Measurements from ENCODE around the gene PSD4.

Gene PSD4

DNA sequence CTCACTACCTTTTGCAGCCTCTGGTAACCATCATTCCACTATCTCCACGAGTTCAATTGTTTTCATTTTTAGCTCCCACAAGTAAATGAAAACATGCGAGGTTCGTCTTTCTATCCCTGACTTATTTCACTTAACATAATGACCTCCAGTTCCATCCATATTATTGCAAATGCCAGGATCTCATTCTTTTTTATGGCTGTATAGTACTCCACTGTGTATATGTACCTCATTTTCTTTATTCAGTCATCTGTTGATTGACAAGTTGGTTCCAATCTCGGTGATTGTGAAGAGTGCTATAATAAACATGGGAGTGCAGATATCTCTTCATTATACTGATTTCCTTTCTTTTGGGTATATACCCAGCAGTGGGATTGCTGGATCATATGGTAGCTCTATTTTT, 29.5 kb upstream of the PSD4 start:
- no peak for DNase-seq

DNA sequence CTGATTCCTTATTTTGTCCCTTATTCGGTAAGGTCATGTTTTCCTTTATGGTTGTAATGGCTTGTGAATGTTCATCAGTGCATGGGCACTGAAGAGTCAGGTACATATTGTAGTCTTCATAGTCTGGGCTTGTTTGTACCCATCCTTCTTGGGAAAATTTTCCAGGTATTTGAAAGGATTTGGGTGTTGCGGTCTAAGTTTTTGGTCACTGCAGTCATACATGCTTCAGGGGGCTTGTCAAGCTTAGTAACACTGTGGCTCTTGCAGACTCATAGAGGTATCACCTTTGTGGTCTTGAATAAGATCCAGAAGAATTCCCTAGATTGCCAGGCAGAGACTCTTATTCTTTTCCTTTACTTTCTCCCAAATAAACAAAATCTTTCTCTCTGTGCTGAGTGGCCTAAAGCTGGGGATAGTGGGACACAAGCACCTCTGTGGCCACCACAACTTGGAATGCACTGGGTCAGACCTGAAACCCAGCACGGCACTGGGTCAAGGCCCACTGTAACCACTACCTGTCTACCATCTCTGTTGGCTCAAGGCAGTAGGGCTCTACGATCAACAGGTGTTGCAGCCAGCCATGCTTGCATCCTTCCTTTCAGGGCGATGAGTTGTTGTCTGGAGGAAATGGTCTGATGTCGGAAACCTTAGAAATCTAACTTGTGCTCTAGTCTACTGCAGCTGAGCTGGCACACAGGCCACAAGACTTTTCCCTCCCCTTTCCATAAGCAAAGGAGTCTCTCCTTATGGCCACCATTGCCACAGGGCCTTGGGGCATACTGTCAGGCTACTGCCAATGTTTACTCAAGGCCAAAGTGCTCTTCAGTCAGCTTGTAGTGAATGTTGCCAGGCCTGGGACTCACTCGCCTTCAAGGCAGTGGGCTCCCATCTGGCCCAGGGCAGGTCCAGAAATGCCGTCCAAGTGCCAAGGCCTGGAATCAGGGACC, 24.9 kb upstream of the PSD4 start:
- no peak for DNase-seq

DNA sequence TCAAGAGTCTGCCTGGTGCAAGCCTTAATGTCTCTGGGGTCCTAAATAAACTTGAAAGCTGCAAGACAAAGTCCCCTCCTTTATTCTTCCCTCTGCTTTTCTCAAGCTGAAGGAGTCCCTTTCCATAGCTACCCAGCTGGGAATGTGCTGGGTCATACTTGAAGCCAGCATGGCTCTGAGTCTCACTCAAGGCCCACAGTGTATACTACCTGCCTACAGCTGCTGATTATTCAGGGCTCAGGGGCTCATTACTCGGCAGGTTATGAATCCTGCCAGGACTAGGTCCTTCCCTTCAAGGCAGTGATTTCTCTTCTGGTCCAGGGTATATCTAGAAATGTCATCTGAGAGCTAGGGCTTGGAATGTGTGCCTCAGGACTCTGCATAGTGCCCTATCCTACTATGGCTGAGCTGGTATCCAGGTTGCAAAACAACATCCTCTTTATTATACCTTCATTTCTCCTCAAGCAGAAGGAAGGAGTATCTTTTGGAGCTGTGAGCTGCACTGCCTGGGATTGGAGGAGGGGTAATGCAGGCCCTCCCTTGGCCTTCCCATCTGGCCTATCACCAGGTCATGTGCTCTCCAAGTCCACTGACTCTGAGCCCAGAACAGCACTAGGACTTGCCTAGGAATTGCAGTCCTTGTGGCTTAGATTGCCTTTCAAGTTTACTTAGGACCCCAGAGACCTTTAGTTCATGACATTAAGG, 24.1 kb upstream of the PSD4 start:
- DNase-seq: no peak

DNA sequence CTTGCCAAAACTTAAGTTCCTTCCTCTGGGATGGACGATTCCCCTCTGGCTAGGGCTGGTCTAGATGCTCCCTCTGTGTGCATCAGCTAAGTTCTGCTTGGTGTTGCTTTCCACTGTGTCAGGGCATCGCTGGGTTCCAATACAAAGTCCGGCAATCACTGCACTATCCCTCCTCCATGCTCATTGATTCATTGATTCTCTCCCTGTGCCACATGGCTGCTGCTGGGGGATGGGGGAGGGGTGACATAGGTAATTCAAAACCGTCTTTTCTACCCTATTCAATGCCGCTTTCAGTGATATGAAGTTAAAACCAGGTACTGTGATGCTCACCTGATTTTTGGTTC, 23.5 kb upstream of the PSD4 start:
- DNase-seq: no peak

DNA sequence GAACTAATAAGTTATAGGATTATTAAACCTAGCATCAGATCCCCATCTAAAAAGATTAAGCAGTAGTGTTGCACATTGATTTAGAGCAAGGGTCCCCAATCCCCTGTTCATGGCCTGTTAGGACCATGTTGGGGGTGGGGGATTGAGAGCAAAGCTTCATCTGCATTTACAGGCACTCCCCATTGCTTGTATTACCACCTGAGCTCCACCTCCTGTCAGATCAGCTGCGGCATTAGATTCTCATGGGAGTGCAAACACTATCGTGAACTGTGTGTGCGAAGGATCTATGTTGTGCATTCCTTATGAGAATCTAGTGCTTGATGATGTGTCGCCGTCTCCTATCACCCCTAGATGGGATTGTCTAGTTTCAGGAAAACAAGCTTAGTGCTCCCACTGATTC, 18.4 kb upstream of the PSD4 start:
- DNase-seq: no peak

DNA sequence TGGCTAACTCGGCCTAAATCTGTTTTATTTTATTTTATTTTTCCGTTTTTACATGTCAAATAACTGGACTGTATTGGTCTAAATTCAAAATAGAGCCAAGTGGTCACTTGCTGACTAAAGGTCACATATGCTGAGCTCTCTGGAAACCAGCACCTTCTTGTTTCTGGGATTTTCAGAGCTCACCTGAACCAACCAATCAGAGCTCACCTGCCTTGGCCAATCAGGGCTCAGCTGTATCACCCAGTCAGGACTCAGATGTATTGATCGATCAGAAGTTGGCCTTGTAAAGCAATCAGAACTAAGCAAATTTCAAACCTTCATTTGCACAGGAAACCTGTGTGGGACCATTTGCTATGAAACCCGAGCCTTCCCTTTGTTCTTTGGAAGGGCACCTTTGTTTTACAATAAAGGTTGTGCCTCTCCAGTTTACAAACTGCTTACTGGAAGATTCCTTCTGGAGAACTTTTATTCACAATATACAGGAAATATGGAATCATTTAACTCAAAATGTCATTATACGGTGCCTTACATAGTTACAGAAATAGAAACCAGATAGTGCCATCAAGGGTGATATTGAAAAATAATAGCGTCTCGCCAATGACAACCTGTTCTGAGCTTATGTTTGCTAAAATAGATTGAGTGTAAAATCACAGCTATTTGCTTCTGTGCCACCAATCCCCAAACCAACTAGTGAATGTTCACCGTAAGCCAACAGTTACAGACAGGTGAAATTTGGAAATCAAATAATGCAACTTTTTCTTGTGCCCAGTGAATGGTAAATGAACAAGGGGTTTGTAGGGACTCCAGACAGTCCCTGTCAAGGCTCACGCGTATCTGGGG, 17.3 kb upstream of the PSD4 start:
- no peak for DNase-seq

DNA sequence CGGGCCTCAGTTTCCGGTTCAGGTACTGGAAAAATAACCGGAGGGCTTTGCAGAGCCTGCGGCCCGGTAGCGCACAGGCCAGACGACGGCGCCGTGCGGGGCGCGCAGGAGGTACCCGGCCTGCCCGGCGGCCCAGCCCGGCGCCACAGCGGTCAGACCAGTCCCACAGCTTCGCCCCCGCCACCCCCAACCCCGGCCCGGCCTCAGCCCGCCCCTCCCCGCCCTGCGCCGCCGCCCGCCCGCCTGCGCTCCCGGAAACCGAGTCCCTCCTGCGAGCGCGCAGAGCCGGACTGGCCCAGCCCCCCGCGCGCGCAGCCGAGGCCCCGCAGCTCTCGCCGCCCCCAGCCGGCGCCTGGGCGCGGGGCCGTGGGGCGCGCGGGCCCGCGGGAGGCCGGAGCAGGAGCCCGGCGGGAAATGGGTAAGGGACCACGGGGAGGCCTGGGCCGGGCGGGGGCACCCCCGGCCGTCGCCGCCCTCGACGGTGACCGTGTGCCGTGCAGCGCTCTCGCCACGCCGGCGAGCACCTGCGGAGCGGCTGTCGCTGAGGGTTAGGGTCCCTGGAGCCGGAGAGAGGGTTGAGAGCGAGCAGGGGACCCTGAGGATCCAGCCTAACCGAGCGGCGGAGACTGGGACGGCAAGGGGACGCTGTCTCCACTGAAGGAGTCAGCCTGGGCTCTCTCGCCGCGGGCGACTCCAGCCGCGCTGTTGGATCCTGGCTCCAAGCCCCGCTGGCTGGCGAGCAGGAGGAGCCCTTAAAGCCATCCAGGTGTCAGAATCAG, 16.5 kb upstream of the PSD4 start:
- no peak for DNase-seq

DNA sequence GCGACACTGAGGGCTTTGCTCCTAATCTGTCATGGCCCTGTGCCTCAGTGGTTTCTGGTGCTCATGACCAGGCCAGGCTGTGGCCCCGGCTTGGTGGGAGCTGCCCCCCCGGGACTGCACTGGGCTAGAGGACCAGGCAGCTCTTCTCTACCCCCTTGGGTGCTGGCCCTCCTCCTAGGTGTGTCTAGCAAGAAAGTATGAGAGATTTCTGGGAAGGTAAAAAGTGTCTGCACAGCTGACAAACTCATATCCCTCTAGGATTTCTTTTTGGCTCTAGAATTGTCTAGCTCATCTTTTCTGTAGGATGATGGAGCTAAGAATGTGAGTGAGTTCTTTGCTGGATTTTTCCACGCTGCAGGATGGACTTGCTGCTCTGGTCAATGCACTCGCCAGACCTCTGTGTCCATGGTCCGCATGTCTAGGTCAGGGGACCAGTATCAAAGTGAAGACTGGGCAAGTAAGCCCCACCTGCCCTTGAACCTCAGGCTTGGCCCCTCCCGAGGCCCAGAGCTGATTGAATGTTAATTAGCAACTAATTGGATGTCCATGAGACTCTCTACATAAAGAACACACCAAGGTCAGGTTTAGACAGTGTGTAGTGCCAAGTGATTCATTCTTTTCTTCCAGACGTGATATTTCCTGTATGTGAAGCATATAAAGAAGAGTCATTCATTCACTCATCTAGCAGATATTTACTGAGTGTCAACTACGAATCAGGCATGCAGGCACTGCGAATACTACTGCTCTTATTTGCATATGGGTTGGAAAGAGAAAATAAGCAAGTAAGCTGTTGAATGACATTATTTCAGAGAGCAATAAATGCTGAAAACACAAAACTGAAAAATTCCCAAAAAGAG, 15.6 kb upstream of the PSD4 start:
- no peak for DNase-seq

DNA sequence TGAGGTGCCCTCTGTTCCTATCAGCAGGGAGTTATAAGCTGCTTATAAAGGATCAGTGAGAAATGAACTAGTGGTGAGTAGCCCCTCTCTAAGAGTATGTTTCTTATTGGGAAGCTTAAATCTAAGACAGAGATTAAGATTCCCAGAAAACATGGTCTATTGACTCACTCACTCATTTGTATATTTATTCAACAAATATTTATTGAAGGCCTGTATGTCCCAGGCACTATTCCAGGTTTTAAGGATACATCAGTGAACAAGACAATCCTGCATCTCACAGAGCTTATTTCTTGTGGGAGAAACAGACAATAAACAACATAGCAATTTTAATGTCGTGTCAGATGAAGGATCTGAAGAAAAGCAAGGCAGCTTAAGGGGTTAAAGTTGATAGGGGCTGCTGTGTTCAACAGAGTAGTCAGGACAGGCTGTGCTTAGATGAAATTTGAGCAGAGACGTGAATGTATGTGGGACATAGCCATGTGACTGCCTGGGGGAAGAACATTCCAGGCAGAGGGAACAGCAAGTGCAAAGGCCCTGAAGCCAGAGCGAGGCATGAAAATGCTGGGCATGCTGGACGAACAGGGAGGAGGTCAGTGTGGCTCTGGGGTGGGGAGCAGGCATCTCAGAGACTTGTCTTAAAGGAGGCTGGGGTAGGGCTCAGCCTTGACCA, 14.8 kb upstream of the PSD4 start:
- DNase-seq: no peak

DNA sequence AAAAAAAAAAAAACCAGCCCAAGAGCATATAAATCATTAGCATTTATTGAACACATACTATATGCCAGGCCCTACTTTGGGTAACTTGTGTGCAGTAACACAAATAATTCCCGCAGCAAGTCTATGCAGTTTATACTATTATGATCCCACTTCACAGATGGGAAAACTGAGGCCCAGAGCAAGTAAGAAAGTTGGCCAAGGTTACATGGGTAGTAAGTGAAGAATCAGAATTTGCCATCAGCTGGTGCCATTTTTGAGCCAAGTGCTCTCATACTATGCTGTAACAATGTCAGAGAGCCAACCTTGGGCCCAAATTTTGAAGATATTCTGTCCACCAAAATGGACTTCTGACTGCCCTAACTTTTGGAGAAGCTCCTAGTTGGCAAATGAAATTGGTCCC, 13.5 kb upstream of the PSD4 start:
- no peak for DNase-seq

DNA sequence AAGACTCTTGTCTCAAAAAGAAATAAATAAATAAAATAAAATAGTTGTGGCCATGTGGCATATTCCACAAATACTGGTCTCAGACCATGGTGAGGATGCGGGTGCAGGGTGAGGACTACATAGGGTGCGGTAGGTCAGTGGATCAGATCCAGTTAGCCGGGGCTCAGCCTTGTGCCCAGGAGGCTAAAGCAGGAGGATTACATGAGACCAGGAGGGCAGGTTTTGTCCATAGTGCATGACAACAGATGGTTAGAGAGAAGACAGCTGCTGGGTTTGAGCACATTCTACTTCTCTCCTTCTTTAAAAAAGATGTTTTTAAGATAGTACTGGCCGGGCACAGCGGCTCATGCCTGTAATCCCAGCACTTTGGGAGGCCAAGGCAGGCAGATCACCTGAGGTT, 12.8 kb upstream of the PSD4 start:
- DNase-seq: no peak

DNA sequence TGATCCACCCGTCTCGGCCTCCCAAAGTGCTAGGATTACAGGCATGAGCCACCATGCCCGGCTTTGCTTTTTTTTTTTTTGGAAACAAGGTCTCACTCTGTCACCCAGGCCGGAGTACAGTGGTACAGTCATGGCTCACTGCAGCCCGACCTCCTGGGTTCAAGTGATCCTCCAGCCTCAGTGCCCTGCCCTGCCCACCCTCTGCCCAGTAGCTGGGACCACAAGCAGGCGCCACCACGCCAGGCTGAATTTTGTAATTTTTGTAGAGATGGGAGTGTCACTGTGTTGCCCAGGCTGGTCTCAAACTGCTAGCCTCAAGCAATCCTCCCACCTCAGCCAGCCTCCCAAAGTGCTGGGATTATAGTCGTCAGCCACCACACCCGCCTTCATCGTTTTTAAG, 11.6 kb upstream of the PSD4 start:
- DNase-seq: no peak

DNA sequence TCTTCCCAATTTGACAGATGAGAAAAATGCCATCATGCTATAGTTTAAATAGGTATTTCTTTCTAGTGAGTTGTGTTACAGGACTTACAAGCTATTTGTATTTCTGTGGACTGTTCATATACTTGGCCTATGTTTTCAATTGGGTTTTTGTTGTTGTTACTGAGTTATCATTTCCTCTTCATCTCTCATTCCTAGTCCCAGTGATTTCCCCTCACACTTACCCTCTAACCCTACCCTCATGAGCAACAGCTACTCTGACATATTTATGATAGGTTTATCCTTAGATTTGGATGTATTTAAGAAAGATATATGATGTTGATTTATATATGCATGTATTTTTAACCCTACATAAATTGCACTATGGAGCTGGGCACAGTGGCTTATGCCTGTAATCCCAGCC, 10.9 kb upstream of the PSD4 start:
- DNase-seq: no peak

DNA sequence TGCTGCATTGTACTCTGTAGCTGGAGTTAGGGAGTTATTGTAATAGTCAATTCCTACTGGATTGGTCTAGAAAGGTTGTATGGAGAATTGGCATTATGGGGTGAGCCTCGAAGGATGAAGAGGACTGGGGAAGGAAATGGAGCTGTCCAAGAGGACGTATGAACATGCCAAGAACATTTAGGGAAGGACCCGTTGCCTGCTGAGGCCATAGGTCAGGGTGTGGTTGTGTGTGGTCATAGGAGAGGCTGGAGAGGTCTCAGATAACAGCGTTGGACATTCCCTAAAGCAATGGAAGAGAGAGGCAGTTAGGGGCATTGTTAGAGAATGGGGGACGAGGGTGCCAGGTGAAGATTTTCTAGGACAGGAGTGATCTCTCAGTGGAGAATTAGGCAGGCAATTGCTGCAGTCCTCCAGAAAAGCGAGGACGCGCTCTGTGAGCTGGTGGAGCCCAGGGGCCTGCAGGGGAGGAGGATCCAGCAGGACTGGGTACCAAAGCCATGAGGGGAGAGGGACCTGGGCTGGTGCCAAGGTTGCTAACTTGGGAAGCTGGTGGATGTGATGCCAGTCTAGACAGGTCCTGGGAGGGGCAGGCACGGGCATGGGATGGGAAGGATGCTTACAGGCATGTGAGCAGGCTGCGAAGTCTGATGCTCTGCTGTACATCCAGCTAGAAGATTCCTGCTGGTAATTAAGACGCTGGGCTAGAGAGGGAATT, 9.4 kb upstream of the PSD4 start:
- no peak for DNase-seq

DNA sequence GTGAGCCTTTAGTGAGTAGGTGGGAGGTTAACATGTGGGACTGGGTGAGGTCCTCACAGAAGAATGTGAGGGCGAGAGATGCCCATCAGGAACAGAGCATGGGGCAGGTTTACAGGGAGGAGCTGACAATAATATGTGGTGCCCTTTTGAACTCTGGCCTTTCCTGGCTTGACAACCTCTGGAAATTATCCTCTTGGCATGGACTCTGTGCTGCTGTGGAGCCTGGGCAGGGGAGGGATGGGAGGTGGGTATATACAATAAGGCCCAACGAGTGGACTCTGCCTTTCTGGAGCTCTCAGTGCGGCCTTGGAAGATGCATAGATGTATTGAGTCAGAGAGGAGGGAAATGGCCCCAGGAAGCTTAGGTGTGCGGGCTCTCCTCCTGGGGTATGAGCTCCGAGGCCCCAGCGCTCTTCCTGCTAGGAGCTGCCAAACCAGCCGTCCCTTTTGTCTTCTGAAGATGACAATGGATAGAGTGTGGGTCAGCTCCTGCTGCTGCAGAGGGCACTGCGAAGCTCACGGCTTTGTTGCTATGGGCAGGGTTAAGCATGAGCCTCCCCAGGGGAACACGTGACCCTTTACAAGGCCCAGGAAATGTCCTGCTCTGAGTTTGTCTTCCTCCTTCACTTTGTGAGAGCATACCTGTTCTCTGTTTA, 8.7 kb upstream of the PSD4 start:
- no peak for DNase-seq

DNA sequence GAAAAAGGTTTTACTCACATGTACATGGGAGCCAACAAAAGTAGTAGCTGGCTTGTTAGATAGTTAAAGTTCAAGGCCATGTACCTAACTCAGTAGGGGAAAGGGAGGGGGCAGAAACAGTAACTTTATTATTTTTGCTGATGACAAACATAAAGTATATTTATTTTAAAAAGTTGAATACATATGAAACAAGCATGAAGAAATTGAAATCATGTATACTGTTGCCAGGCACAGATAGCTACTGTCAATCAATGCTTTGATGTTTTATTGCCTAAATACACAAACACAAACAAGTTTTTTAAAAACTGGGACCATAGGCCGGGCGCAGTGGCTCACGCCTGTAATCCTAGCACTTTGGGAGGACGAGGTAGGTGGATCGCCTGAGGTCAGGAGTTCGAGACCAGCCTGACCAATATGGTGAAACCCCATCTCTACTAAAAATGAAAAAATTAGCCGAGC, 7.6 kb upstream of the PSD4 start:
- no peak for DNase-seq

DNA sequence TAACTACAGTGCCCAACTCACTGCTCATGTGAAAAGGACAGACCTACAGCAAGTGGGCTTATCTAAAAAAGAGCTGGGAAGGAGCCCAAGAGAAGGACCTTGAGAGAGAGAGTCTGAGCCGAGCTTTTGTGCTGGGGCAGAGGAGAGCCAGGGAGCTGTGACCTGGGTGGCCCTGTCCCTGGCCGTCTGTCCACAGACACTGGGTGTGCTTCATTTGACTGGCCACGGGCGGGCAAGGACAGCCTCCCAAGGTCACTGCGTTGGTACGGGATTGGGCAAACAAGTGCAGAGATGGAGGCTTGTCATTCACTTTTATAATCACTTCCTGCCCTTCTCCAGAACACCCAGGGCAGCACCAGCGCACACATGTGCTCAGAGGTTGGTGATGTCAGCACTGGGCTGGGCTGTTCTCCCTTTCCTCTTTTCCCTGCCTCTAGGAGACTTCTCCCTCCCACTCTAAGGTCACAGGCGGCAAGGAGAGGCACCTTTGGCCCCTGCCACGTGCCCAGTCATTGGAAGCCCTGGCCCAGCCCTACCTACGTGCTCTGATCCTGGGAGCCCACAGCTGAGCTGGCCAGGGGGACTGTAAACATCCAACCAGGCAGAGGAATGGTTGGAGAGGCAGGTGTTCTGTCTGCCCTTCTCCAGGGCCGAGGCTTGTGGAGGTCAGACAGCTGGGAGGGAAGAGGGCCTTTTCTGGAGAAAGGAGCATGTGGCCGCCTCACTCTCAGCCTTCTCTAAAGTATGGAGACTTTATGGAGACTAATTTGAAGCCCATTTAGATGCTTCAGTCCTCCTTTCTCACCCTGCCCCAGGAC, 6.4 kb upstream of the PSD4 start:
- DNase-seq: no peak

DNA sequence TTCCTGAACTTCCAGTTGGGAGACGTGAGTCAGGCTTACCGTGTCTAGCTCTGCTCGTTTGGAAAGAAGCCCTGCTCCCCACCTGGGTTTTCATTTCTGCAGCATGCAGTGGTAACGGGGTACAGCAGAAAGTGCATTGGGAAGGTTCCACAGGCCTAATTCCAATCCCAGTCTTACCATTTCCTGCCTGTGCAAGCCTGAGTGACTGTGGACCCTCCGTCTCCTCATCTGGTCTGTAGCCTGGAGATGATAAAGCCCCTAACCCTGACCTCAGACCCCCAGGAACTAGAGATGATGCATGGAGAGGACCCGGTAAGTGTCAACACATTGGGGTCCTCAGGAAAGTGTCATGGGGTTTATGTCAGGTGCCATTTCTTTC, 5.8 kb upstream of the PSD4 start:
- no peak for DNase-seq

DNA sequence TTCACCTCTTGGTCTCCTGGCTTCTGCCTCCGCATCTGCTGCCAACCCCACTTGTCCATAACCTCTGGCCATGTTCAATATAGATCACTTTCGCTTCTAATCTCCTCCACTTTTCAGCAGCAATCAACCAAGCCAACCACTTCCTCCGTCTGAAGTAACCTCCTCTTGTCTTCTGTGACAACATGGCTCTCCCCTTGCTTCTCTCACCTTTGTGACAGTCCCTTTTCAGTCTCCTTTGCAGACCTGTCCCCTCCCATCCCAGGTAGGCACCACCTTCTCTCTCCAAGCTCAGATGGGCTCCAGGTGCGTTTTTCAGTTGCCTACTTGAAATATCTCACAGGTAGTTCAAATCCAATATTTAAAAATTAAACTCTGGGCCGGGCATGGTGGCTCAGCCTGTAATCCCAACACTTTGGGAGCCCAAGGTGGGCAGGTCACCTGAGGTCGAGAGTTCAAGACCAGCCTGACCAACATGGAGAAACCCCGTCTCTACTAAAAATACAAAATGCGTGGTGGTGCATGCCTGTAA, 4.7 kb upstream of the PSD4 start:
- no peak for DNase-seq

Measured in GDM1 (cell line).